Medulla oblongata (tissue), 1 donor: Measurements from ENCODE around the gene DYNC1I1.
"Not testable (repeated sequence)": the region's sequence is repeated elsewhere in the genome, so short reads cannot be mapped to it uniquely, and the experiment has no call there.

Source experiments
- DNase-seq: peaks from one replicate; pipeline ENCODE4 v3.0.0-alpha.2; 2015; ENCODE audit errors: extremely low spot score

The DYNC1I1 gene

DNA sequence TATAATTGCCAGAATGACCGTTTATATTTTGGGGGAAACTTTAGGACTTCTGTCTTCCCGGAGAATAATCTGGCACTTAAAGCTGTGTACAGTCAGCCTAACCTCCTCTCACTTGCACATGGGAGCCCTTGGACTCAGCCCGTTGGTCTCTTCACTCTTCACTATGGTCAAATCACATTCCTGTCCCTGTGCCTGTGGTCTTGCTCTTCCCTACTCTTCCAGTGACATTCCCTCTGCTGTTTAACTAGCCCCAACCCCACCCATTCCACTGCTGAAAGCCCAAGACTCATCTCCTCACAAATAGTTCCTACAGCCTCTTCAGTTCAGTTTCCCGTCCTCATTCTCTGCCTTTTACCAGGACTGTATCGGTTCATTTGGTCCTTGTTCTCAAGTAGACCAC is 135.0 kb downstream of the DYNC1I1 start:
- no peak for DNase-seq

DNA sequence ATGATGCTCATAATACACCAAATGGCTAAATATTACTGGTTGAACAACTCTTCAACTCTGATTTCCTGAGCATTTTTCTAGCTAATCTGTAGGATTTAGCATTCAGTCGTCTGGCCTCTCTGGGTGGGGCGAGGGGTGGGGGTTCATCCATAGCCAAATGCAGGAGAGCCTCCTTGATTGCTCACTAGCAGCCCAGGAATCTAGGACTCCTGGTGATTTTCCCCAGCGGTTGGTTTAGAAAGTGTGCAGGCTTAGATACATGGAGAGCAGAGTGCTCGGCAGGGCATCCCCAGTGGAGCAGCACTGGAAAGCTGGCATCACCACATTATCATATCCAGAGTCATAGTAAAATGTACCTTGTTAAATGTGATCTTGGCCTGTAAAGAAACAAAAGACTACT is 136.1 kb downstream of the DYNC1I1 start:
- no peak for DNase-seq

DNA sequence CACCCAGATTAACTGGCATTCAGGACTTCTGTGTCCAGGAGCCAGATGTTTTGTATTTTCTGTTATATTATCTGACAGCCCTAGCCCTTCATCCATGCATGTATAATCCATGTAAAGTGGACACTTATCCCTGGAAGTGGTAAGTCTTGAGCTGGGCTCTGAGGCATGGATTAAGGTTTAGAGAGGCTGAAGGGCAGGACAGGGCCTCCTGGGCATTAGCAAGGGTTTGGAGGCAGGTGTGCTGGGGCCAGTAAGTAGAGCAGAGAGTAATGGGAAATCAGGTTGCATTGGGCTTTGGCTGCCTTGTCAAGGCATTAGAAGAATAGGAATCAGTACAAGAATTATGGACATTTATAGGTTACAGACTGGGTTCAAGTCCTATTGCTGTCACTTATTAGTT is 138.0 kb downstream of the DYNC1I1 start:
- DNase-seq, result no peak

DNA sequence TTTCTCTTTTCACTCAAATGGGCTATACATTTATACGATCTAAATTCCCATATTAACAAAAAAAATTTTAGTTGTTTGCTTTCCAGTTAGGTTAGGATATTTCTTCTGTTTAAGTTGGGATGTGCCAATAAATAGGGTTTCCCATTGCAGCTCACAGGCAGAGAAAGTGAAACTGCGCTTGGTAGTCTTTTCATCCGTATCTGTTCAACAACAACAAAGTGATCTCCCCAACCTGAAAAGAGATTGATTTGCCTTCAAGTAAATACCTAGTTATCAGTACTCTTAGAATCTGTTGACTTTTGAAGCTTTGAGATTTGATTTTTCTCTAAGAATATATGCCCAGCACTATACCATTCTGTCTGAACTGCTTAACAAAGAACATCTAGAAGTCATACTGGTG is 143.4 kb downstream of the DYNC1I1 start:
- no peak for DNase-seq

DNA sequence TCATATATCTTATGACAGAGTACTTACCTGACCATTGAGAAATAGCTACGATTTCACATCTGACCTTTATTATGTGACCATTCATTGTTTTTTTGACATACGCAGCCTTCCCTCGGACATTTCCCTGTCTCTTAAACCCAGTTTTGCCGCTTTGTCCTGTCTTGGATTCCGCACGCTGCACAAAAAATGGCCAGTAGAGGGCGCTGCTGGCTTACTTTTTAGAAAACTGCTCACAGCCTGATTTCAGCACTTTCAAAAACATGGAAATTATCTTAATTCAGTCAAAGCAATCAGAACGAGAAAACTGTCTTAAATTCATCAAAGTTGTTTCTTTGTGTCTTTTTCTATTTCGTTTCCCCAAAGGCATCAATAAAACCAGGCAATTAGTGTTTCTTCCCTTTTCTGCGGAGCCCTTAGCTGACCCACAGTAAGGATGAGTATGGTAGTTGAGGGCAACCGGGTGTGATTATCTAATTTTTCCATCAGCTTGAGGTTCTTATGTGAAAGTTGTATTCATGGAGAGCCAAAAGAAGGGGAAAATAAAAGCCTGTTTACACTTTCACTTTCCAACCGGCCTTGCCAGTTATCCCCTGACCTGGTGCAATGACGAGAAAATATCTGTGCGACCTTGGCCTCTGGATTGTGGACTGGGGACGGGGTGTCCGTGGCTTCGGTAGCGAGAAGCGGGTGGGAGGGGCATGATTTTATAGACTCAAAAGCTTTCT is 144.4 kb downstream of the DYNC1I1 start:
- peak; percentile 94 for DNase-seq

DNA sequence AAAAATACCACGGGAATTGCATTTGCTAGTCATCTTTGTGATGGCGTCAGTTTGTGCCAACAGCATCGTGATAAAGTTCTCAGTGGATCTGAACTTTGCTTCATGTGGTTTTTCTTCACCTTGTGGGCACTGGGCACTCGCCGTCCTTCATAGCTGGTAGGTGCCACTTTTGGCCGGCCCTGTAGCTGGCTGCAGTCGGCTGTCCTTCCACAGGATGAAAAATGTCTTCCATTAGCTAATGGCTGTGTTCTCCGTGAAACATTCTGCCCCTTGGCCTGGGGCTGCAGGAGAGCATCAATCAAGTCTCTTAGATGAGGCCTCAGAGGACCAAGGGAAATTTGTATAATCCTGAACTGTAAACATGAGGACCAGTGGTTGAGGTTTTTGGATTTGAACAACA is 145.3 kb downstream of the DYNC1I1 start:
- DNase-seq, result no peak

DNA sequence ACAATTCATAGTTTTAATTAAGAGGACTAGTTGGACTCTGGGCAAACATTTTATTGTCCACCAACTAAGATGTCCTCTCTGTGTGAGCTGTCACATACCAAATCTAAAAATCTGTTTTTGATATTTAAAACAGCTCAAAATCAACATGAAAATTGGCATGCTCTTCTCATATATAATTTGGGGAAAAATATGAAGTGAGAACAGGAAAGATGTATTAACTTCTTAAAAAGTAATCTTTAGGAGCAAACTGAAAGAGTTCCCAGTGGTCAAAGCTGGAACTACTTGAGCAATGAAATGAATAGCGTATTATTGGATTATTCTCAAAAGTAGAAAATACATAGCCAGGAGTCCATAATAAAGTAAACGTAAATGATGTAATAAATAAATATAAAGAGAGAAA is 147.2 kb downstream of the DYNC1I1 start:
- DNase-seq, result no peak

DNA sequence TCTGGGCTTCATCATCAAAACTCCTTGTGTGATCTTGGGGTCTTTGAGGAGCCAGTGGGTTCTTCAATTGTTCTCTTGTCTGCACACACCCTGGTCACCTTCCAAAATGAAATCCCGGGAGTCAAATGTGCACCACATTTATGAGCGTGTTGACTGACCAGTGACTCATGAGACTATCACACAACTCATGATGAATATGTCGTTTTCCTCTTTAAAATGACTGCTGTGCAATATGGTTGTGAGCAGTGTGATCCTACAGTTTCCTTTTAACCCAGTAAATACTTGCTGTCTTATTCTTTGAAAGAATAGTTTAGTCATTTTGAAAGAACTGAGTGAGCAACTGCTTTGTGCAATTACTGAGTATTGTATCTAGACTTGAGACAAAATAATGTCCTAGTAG is 149.2 kb downstream of the DYNC1I1 start:
- no peak for DNase-seq

DNA sequence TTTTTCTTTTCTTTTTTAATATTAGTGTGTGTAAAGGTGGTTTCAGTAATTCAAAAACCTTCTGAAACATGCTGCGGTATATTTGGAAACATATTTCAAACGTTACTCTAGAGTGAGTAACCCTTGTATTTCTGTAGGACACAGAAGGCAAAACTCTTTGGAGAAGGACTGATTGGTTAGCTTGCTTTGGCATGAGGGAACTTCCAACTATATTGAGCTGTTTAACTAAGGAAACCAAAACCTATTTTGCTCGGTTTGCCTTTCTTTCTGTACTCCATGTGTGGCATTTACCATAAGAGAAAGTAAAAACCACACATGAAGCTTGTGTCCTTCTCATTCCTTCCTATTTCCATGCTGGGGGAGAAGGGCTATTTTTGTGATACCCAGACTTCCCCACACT is 149.8 kb downstream of the DYNC1I1 start:
- DNase-seq, result no peak

DNA sequence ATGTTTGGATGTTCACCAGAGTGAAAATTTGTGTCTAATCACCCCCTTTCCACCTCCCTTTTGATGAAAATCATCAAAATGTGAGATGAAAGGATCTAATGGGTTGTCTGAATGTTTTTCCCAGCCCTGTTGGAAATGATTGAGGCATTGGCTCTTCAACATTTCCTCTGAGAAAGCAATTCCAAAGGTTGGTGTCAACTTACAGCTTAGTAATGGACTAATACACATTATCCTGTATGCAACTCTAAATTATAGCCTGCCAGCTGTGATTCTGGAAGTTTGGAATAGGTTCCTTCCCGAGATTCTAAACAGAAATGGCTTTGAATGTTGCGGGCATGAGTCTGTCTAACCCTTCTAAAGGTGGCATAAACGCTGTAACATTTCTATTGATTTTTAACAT is 152.9 kb downstream of the DYNC1I1 start:
- no peak for DNase-seq

DNA sequence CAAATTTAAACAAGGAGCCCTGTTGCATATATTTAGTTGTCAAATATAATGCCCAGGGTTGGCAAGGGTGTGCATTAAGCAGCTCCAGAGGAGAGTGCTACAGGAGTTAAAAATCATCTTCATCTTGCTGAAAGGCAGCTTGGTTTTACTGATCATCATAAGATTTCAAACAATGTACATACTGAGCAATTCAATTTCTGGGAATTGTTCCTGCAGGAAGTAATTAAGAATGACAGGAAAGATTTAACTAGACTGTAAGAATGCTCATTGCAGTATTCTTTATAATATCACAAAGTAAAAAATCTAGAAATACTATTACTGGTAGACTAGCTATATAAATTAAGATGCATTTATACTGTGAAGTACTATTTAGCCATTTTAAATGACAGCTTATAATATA is 153.6 kb downstream of the DYNC1I1 start:
- no peak for DNase-seq

DNA sequence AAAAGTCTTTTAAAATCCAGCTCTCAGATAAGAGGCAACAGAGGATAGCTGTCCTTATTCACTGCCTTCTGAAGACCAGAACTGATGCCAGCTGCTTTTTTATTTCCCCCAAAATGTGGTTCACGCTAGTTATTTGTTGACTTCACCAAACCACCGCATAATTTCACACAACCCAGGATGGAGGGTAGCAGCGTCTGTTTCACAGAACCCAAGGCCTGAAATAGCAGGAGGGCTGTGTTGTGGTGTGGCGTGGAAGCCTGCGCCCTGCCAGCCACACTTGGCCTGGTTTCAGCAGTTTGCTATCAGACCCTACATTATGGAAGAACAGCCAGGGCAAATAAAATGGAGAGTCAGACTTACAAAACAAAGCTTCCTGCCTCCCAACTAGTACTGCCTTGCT is 155.4 kb downstream of the DYNC1I1 start:
- peak; percentile 32 for DNase-seq

DNA sequence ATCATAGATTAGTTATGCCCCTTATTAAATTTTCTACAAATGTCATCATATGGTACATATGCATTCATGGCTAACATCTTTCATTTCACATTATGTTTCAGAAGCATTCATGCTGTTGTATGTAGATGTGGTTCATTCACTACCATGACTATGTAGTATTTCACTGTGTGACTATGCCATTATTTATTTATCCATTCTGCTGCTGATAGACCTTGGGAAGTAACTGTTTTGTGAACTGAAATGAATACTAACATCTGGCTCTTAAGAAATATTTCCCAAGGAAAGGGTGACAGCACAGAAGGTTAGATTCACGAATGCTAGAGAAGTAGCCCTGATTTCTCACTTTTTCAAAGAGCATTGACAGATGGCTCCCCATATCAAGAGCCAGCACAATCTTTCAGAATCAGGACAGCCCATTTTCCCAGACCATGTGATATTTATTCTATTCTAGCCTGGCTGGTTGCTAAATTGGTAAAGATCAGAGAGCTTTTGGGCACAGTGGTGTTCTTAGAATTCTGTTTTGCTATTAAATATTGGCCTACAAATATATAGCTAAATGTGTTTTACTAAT is 157.4 kb downstream of the DYNC1I1 start:
- no peak for DNase-seq

DNA sequence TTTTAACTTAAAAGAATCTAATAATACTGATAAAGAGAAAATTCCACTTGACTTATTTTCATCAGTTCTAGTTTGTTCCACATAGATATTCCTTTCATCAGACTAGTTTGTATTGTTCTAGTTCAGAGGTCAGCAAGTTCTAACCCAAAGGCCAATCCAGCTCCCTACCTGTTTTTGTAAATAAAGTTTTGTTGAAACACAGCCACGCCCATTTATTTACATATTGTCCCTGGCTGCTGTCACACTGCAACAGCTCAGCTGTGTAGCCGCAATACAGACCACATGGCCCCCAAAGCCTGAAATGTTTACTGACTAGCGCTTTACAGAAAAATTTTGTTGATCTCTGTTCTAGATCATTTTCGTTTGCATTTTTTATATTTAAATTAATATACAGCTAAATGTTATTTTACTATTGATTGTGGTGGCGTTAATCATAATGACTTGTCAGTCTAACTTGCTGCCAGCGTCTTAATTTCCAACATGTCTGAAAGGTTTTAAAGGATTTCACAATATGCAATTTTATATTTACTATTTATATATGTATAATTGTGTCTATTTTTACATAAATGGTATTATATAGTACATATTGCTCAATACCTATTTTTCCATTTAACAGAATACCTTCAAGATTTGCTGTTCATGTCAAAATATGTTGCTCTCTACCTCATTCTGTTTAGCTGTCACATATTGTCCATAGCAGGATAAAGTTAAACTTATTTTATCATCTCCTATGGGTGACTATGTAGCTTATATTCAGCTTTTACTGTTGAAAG is 159.3 kb downstream of the DYNC1I1 start:
- no peak for DNase-seq

DNA sequence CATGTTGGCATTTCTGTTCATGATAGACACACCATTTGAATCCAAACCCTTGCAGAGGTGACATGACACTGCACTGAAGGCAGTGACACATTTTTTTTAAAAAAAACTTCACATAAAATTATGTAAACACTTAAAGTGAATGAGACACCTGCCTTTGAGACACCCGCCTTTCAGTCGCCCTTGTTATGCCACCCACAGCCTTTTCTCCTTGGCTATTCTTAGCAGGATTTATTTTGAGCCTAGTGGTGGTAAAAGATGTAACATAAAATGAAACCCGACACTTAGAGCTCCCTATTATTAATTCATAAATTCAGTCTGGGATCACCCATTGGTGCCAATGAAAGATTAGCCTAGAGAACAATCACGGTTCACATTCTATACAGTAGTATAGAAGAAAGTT is 161.3 kb downstream of the DYNC1I1 start:
- no peak for DNase-seq

DNA sequence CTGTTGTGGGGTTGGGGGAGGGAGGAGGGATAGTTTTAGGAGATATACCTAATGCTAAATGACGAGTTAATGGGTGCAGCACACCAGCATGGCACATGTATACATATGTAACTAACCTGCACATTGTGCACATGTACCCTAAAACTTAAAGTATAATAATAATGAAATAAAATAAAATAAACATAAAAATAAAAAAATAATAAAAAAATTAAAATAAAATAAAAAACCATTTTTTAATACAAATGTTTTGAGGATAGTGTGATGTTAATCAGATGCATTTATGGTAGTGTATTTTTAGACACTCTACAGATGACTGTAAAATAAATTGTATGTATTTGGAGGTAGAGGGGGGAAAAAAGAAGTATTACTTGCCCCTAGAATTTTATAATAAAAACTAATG is 172.5 kb downstream of the DYNC1I1 start:
- DNase-seq, result not testable (repeated sequence)

DNA sequence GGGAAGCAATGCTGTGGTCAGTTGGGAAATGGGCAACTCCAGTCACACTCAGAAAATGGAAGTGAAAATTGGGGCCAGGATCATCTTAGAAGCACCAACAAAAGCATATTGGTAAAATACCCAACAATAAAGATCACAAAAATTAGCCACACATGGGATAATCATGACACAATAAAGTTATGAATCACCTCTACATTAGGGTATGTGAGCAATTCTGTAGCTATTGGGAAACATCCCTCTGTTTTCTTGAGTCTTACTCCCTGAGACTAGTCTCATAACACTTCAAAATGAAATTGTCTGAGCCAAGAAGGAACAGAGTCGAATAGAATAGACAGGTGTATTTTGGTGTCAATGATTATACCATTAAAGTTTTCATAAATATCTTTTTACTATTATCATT is 178.3 kb downstream of the DYNC1I1 start:
- no peak for DNase-seq

DNA sequence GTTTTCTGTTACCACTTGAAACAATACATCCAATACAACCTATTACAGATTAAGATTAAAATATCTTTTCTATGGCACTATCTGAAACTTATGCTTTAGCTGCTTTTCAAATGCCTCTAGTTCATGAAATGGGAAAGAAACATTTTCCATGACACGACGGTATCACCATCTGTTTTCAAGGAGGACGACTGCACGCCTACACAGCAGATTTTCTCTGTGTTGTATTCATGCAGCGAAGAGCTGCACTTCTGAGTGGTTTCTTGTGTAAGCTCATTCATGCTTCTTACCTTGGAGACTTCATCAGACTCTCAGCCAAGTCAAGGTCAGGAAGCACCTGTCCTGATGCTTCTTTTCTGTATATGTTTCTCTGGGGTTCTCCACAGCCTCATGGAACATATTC is 179.2 kb downstream of the DYNC1I1 start:
- no peak for DNase-seq

DNA sequence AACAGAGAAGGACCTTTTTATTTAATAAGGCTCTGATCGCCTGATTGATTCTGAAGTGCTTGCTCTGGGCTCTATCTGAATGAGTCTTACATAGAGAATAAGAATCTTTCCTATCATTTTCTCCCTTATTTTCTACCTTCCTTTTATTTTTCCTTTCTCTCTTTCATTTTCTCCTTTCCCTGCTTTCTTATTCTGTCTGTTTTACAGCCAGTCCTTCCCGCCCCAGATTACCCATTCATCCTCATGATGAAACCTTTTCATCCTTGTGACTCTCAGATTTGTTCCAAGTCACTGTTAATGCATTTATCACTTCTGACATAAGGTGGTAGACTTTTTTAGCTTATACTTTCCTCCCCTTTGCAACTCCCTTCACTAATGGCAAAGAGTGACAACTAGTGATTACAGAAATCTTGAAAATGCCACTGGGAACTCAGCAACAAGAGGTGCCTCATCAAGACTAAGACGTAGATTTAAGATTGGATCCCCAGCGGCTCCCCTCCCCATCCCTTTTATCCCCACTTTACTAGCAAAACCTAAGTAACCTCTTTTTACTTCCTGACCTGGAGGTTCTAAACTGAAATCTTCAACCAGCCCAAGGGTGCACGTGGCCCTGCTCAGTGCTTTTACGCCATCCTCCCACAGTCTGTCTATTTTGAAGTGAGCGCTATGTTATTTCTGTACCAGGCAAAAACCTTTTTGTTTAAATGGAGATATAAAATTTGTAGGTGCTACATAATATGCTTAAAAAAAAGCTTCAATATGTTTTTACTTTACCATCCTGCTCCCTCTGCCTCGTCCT is 179.8 kb downstream of the DYNC1I1 start:
- no peak for DNase-seq

DNA sequence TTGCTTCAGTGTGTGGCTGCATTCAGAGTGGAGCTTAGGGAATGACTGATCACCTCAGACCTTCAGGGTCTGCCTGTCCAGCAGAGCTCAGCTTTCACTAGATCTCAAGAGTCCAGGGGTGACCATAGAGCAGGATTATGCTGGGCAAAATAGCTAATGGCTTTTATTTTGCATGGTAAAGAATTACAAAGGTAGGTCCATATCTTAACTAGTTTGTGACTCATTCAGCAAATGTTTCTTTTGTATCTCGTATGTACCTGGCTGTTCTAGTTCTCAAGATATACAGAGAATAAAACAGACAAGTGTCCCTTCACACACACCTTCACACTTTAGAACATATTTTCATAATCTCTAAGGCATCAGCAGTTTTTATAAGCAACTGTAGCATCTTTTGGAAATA is 180.5 kb downstream of the DYNC1I1 start:
- DNase-seq, result no peak

DNA sequence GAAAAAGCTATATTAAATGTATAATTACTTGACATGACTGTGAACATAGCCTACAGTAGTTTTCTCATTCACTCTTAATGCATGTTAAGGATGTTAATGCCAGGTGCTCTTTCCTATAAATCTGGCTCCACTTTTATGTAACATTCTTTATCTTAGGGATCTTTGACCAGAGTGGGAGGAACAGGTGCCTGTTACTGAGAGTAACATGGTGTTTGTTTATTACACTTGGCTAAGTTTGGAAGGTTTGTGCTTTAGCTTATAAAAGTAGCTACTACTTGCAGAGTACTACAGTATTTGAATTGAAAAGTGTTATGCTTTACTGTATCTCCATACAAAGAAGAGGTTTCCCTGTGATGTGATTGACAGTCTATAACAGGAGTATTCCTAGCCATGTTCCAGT is 183.4 kb downstream of the DYNC1I1 start:
- no peak for DNase-seq

DNA sequence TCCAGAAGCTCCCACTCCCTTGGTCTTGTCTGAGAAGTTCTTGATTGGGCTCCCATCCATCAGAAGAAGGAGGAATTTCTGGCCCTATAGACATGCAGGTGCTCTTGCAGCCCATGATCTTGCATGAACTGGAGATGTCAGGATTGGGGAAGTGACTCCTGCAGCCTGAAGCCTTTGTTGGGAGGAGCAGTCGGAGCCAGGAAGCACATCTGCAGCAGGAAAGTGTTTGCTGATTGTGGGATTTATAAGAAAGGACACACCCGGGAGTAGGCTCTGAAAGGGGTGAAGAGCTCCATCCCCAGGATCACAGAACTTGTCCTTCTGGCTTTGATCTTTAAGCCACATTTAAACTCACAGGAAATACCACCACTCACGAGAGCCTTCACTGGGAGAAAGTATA is 185.2 kb downstream of the DYNC1I1 start:
- DNase-seq, result no peak
